Vagina (tissue), 2 donors: ENCODE results near the gene MTHFD2.

Experiments used
- POLR2A ChIP-seq, 2 donors: fragments of 450-650 bp; IDR thresholded peaks; one replicate each; pipeline ENCODE4 v1.6.1; 2017; ENCODE audit warnings: antibody characterized with exemption in 2 of 2, mild to moderate bottlenecking in 2 of 2, moderate library complexity in 2 of 2
- TF ChIP-seq, protein P1 (sequence below), 3 experiments: fragments of 450-650 bp in 2 of 3; fragments of 200-600 bp in 1 of 3; sonication (generic) in 1 of 3; IDR thresholded peaks; one replicate each; pipeline ENCODE4 v1.5.1; 2017 to 2019; ENCODE audit warnings: antibody characterized with exemption in 3 of 3, mild to moderate bottlenecking in 2 of 3, moderate library complexity in 2 of 3

- TF ChIP-seq, protein P1, sequence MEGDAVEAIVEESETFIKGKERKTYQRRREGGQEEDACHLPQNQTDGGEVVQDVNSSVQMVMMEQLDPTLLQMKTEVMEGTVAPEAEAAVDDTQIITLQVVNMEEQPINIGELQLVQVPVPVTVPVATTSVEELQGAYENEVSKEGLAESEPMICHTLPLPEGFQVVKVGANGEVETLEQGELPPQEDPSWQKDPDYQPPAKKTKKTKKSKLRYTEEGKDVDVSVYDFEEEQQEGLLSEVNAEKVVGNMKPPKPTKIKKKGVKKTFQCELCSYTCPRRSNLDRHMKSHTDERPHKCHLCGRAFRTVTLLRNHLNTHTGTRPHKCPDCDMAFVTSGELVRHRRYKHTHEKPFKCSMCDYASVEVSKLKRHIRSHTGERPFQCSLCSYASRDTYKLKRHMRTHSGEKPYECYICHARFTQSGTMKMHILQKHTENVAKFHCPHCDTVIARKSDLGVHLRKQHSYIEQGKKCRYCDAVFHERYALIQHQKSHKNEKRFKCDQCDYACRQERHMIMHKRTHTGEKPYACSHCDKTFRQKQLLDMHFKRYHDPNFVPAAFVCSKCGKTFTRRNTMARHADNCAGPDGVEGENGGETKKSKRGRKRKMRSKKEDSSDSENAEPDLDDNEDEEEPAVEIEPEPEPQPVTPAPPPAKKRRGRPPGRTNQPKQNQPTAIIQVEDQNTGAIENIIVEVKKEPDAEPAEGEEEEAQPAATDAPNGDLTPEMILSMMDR (IDR thresholded peaks at IDR 0.05): no peak
- TF ChIP-seq POLR2A (IDR thresholded peaks at IDR 0.05): no peak
Observed at GRCh38 chr2:74199275-74199701, 873 bp downstream of the MTHFD2 start.
